Tibial nerve (tissue), 4 donors: ENCODE measurements around the gene NOLC1.

Source experiments
- CTCF ChIP-seq, 5 experiments: fragments of 200-600 bp in 3 of 5; fragments of 450-650 bp in 2 of 5; sonication (generic) in 3 of 5; IDR thresholded peaks; one replicate each; pipeline ENCODE4 v1.5.1; 2016 to 2019; ENCODE audit warnings: antibody characterized with exemption in 5 of 5, mild to moderate bottlenecking in 3 of 5, moderate library complexity in 2 of 5
- EP300 ChIP-seq, 2 donors: sonication (generic); formaldehyde crosslinking; IDR thresholded peaks; one replicate each; pipeline ENCODE4 v1.6.1; 2017; ENCODE audit warnings: antibody characterized with exemption in 2 of 2, mild to moderate bottlenecking in 1 of 2

DNA sequence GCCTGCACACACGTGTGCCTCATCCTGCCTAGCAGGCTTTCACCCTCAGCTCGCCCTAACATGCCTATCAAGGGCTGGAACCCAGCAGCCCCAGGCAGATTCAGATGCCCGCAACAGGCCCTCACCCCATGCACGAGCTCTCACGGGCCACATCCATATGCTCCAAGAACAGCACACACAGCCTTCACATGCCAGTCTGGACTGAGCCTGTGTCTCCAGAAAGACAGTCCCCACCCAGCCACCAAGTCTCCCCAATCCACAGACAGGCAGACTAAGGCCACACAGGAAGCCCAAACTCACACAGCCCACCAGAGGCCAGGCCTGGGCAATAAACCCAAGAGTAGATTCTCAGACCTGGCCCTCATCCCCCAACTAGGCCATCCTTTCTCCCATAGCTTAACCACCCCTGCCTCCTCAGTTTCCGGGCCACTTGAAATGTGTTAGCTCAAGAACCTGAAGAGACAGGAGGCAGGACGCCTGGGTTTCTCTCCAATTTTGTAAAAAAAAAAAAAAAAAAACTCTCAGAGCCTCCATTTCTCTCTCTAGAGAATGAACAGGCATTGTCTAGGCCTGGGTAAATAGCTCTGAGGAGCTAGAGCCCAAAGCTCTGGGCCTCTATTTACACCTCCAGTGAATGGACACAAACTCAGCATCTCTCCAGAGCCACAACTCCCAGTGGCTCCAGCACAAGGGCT, 38.8 kb upstream of the NOLC1 start:
- TF ChIP-seq EP300 (IDR thresholded peaks at IDR 0.05) (no peak), CTCF (IDR thresholded peaks at IDR 0.05) (no peak)
